ENCODE results near the gene CCDC24. TPM values are rescaled to one million over a fixed set of nuclear protein-coding genes. Genes with fewer than 3 reads are reported as not detected.

The CCDC24 gene
- total and polyA plus RNA-seq, 4 donors: 5.4 to 25.6 (median 15.3) TPM

GRCh38 chr1:44008259-44008658, 16.9 kb downstream of the CCDC24 start:
- Histone ChIP-seq H3K27ac (ENCODE audit: low read depth, low read length) (no peak overlapping the region), H3K36me3 (ENCODE audit: control insufficient read depth, insufficient read depth, low read length) (peaks cover 69% of the 10 kb centered on the region), H3K4me1 (ENCODE audit: control insufficient read depth, insufficient read depth, low read length) (peaks cover 60% of the 10 kb centered on the region), H3K27me3 (ENCODE audit: control insufficient read depth, insufficient read depth, low read length) (no peaks in the 10 kb centered on the region), H3K4me3 (ENCODE audit: low read depth, low read length) (no peak overlapping the region), H3K9me3 (ENCODE audit: control insufficient read depth, insufficient read depth, low read length) (no peaks in the 10 kb centered on the region)
- WGBS (ENCODE audit: insufficient coverage): 91% methylated on average over 6 of the region's 12 CpGs
- no peak for DNase-seq (ENCODE audit: low read depth in 4 of 6, low spot score in 6 of 6)

GRCh38 chr1:44010935-44011471, 19.6 kb downstream of the CCDC24 start:
- Histone ChIP-seq H3K27me3 (ENCODE audit: control insufficient read depth, insufficient read depth, low read length) (no peaks in the 10 kb centered on the region), H3K4me3 (ENCODE audit: low read depth, low read length) (no peak overlapping the region), H3K9me3 (ENCODE audit: control insufficient read depth, insufficient read depth, low read length) (no peaks in the 10 kb centered on the region), H3K4me1 (ENCODE audit: control insufficient read depth, insufficient read depth, low read length) (peaks cover 81% of the 10 kb centered on the region), H3K27ac (ENCODE audit: low read depth, low read length) (peak overlapping the region; percentile 94), H3K36me3 (ENCODE audit: control insufficient read depth, insufficient read depth, low read length) (peaks cover 55% of the 10 kb centered on the region)
- DNase-seq (ENCODE audit: low read depth in 4 of 6, low spot score in 6 of 6): peak in 2 of 6 donors; percentile 87 to 88
- WGBS (ENCODE audit: insufficient coverage): 30% methylated on average over 9 of the region's 11 CpGs

GRCh38 chr1:44012404-44012803, 21.0 kb downstream of the CCDC24 start:
- no peak overlapping the region for H3K4me3 ChIP-seq (ENCODE audit: low read depth, low read length)
- peaks cover 91% of the 10 kb centered on the region for H3K4me1 ChIP-seq (ENCODE audit: control insufficient read depth, insufficient read depth, low read length)
- H3K27ac ChIP-seq (ENCODE audit: low read depth, low read length): peak overlapping the region; percentile 94
- DNase-seq (ENCODE audit: low read depth in 4 of 6, low spot score in 6 of 6): peak in 3 of 6 donors; percentile 71 to 84 (median 84)
- H3K36me3 ChIP-seq (ENCODE audit: control insufficient read depth, insufficient read depth, low read length): peaks cover 50% of the 10 kb centered on the region
- H3K27me3 ChIP-seq (ENCODE audit: control insufficient read depth, insufficient read depth, low read length): no peaks in the 10 kb centered on the region
- 38% methylated on average over 1 of the region's 2 CpGs for WGBS (ENCODE audit: insufficient coverage)
- H3K9me3 ChIP-seq (ENCODE audit: control insufficient read depth, insufficient read depth, low read length): no peaks in the 10 kb centered on the region

- Histone ChIP-seq H3K9me3 (ENCODE audit: control insufficient read depth, insufficient read depth, low read length) (no peaks in the 10 kb centered on the region), H3K4me1 (ENCODE audit: control insufficient read depth, insufficient read depth, low read length) (peaks cover 91% of the 10 kb centered on the region), H3K27ac (ENCODE audit: low read depth, low read length) (peak overlapping the region; percentile 94), H3K4me3 (ENCODE audit: low read depth, low read length) (no peak overlapping the region), H3K27me3 (ENCODE audit: control insufficient read depth, insufficient read depth, low read length) (no peaks in the 10 kb centered on the region), H3K36me3 (ENCODE audit: control insufficient read depth, insufficient read depth, low read length) (peaks cover 46% of the 10 kb centered on the region)
- WGBS (ENCODE audit: insufficient coverage): 17% methylated on average over 13 of the region's 13 CpGs
- peak in 2 of 6 donors; percentile 63 for DNase-seq (ENCODE audit: low read depth in 4 of 6, low spot score in 6 of 6)
Observed at GRCh38 chr1:44012941-44013609, 21.7 kb downstream of the CCDC24 start.

GRCh38 chr1:44013949-44014348, 22.6 kb downstream of the CCDC24 start:
- Histone ChIP-seq H3K4me3 (ENCODE audit: low read depth, low read length) (no peak overlapping the region), H3K27ac (ENCODE audit: low read depth, low read length) (peak overlapping the region; percentile 94), H3K4me1 (ENCODE audit: control insufficient read depth, insufficient read depth, low read length) (peaks cover 92% of the 10 kb centered on the region), H3K36me3 (ENCODE audit: control insufficient read depth, insufficient read depth, low read length) (peaks cover 40% of the 10 kb centered on the region), H3K9me3 (ENCODE audit: control insufficient read depth, insufficient read depth, low read length) (no peaks in the 10 kb centered on the region), H3K27me3 (ENCODE audit: control insufficient read depth, insufficient read depth, low read length) (no peaks in the 10 kb centered on the region)
- 37% methylated on average over 5 of the region's 5 CpGs for WGBS (ENCODE audit: insufficient coverage)
- peak in 2 of 6 donors; percentile 61 to 76 for DNase-seq (ENCODE audit: low read depth in 4 of 6, low spot score in 6 of 6)

GRCh38 chr1:44014365-44015104, 23.1 kb downstream of the CCDC24 start:
- Histone ChIP-seq H3K4me3 (ENCODE audit: low read depth, low read length) (peak overlapping the region; percentile 2), H3K27ac (ENCODE audit: low read depth, low read length) (peak overlapping the region; percentile 94), H3K36me3 (ENCODE audit: control insufficient read depth, insufficient read depth, low read length) (peaks cover 40% of the 10 kb centered on the region), H3K9me3 (ENCODE audit: control insufficient read depth, insufficient read depth, low read length) (no peaks in the 10 kb centered on the region), H3K4me1 (ENCODE audit: control insufficient read depth, insufficient read depth, low read length) (peaks cover 95% of the 10 kb centered on the region), H3K27me3 (ENCODE audit: control insufficient read depth, insufficient read depth, low read length) (no peaks in the 10 kb centered on the region)
- WGBS (ENCODE audit: insufficient coverage): 53% methylated on average over 8 of the region's 8 CpGs
- no peak for DNase-seq (ENCODE audit: low read depth in 4 of 6, low spot score in 6 of 6)

- Histone ChIP-seq H3K4me3 (ENCODE audit: low read depth, low read length) (peak overlapping the region; percentile 2), H3K27me3 (ENCODE audit: control insufficient read depth, insufficient read depth, low read length) (no peaks in the 10 kb centered on the region), H3K9me3 (ENCODE audit: control insufficient read depth, insufficient read depth, low read length) (no peaks in the 10 kb centered on the region), H3K36me3 (ENCODE audit: control insufficient read depth, insufficient read depth, low read length) (peaks cover 40% of the 10 kb centered on the region), H3K27ac (ENCODE audit: low read depth, low read length) (peak overlapping the region; percentile 94), H3K4me1 (ENCODE audit: control insufficient read depth, insufficient read depth, low read length) (peaks cover 95% of the 10 kb centered on the region)
- DNase-seq (ENCODE audit: low read depth in 4 of 6, low spot score in 6 of 6): no peak
- 44% methylated on average over 2 of the region's 3 CpGs for WGBS (ENCODE audit: insufficient coverage)
Observed at GRCh38 chr1:44015206-44015605, 23.8 kb downstream of the CCDC24 start.

- Histone ChIP-seq H3K9me3 (ENCODE audit: control insufficient read depth, insufficient read depth, low read length) (no peaks in the 10 kb centered on the region), H3K27me3 (ENCODE audit: control insufficient read depth, insufficient read depth, low read length) (no peaks in the 10 kb centered on the region), H3K4me3 (ENCODE audit: low read depth, low read length) (peak overlapping the region; percentile 20), H3K27ac (ENCODE audit: low read depth, low read length) (peak overlapping the region; percentile 94), H3K36me3 (ENCODE audit: control insufficient read depth, insufficient read depth, low read length) (peaks cover 40% of the 10 kb centered on the region), H3K4me1 (ENCODE audit: control insufficient read depth, insufficient read depth, low read length) (peaks cover 95% of the 10 kb centered on the region)
- WGBS (ENCODE audit: insufficient coverage): 33% methylated on average over 18 of the region's 20 CpGs
- DNase-seq (ENCODE audit: low read depth in 4 of 6, low spot score in 6 of 6): peak in 3 of 6 donors; percentile 69 to 91 (median 80)
Observed at GRCh38 chr1:44016041-44016889, 24.9 kb downstream of the CCDC24 start.

- 25% methylated on average over 13 of the region's 20 CpGs for WGBS (ENCODE audit: insufficient coverage)
- DNase-seq (ENCODE audit: low read depth in 4 of 6, low spot score in 6 of 6): peak in 2 of 6 donors; percentile 62 to 70
- Histone ChIP-seq H3K36me3 (ENCODE audit: control insufficient read depth, insufficient read depth, low read length) (peaks cover 42% of the 10 kb centered on the region), H3K27me3 (ENCODE audit: control insufficient read depth, insufficient read depth, low read length) (no peaks in the 10 kb centered on the region), H3K4me1 (ENCODE audit: control insufficient read depth, insufficient read depth, low read length) (peaks cover 95% of the 10 kb centered on the region), H3K27ac (ENCODE audit: low read depth, low read length) (peak overlapping the region; percentile 94), H3K9me3 (ENCODE audit: control insufficient read depth, insufficient read depth, low read length) (no peaks in the 10 kb centered on the region), H3K4me3 (ENCODE audit: low read depth, low read length) (peak overlapping the region; percentile 14)
Observed at GRCh38 chr1:44016890-44017400, 25.5 kb downstream of the CCDC24 start.

All from spinal cord (tissue), 10 donors.